NCI-H345 treated with DMSO at 0.1 percent for 48 hours (cell line): Measurements from ENCODE around the gene ZNF827.
"Not testable (repeated sequence)": the region's sequence is repeated elsewhere in the genome, so short reads cannot be mapped to it uniquely, and the experiment has no call there.

Experiments used
- DNase-seq: peaks from one replicate; lab custom pipeline; 2025; ENCODE audit not compliant: unreplicated experiment; lab: John Stamatoyannopoulos, UW

Gene ZNF827

GRCh38 chr4:145866991-145867390 lies 71.6 kb downstream of the ZNF827 start:
- no peak for DNase-seq

GRCh38 chr4:145865274-145865941 lies 73.2 kb downstream of the ZNF827 start:
- DNase-seq, result no peak

GRCh38 chr4:145863191-145863590 lies 75.4 kb downstream of the ZNF827 start:
- no peak for DNase-seq

- no peak for DNase-seq
Observed at GRCh38 chr4:145861336-145862318, 77.0 kb downstream of the ZNF827 start.

GRCh38 chr4:145860897-145861296 lies 77.7 kb downstream of the ZNF827 start:
- no peak for DNase-seq

GRCh38 chr4:145860446-145860845 lies 78.2 kb downstream of the ZNF827 start:
- no peak for DNase-seq

GRCh38 chr4:145859926-145860325 lies 78.7 kb downstream of the ZNF827 start:
- no peak for DNase-seq

- no peak for DNase-seq
Observed at GRCh38 chr4:145859426-145859825, 79.2 kb downstream of the ZNF827 start.

- DNase-seq, result no peak
Observed at GRCh38 chr4:145852256-145852839, 86.3 kb downstream of the ZNF827 start.

GRCh38 chr4:145851511-145852201 lies 87.0 kb downstream of the ZNF827 start:
- no peak for DNase-seq

- no peak for DNase-seq
Observed at GRCh38 chr4:145847764-145848163, 90.9 kb downstream of the ZNF827 start.

GRCh38 chr4:145845118-145845517 lies 93.5 kb downstream of the ZNF827 start:
- no peak for DNase-seq

- no peak for DNase-seq
Observed at GRCh38 chr4:145843639-145844038, 95.0 kb downstream of the ZNF827 start.

- DNase-seq, result no peak
Observed at GRCh38 chr4:145843148-145843547, 95.5 kb downstream of the ZNF827 start.

- DNase-seq, result no peak
Observed at GRCh38 chr4:145842224-145842887, 96.3 kb downstream of the ZNF827 start.

GRCh38 chr4:145840801-145841200 lies 97.8 kb downstream of the ZNF827 start:
- no peak for DNase-seq

- DNase-seq, result peak; percentile 4
Observed at GRCh38 chr4:145840162-145840768, 98.4 kb downstream of the ZNF827 start.

GRCh38 chr4:145839151-145839550 lies 99.5 kb downstream of the ZNF827 start:
- no peak for DNase-seq

GRCh38 chr4:145832384-145832783 lies 106.2 kb downstream of the ZNF827 start:
- DNase-seq, result not testable (repeated sequence)

GRCh38 chr4:145830699-145831098 lies 107.9 kb downstream of the ZNF827 start:
- DNase-seq, result no peak
